GM18858 (cell line): ENCODE measurements around the gene LRRK1.

Experiments used
- ATAC-seq: cut with Tn5 transposase; IDR thresholded peaks from one replicate; pipeline ENCODE4 v1.9.1; 2021; ENCODE audit not compliant: unreplicated experiment

LRRK1 gene

GRCh38 chr15:101019366-101019896 is 100.3 kb downstream of the LRRK1 start:
- no peak for ATAC-seq

GRCh38 chr15:101020451-101020850 is 101.3 kb downstream of the LRRK1 start:
- no peak for ATAC-seq

- ATAC-seq, result no peak
Measured at GRCh38 chr15:101020945-101021344, 101.8 kb downstream of the LRRK1 start.

- ATAC-seq, result no peak
Measured at GRCh38 chr15:101022306-101022705, 103.1 kb downstream of the LRRK1 start.

GRCh38 chr15:101022876-101023275 is 103.7 kb downstream of the LRRK1 start:
- no peak for ATAC-seq

- ATAC-seq, result no peak
Measured at GRCh38 chr15:101023501-101024072, 104.4 kb downstream of the LRRK1 start.

- no peak for ATAC-seq
Measured at GRCh38 chr15:101024073-101024695, 105.0 kb downstream of the LRRK1 start.

GRCh38 chr15:101024706-101025500 is 105.7 kb downstream of the LRRK1 start:
- no peak for ATAC-seq

- no peak for ATAC-seq
Measured at GRCh38 chr15:101025501-101025885, 106.3 kb downstream of the LRRK1 start.

- ATAC-seq, result no peak
Measured at GRCh38 chr15:101025896-101026631, 106.9 kb downstream of the LRRK1 start.

- ATAC-seq, result no peak
Measured at GRCh38 chr15:101026656-101027272, 107.6 kb downstream of the LRRK1 start.

- no peak for ATAC-seq
Measured at GRCh38 chr15:101027273-101027901, 108.2 kb downstream of the LRRK1 start.

- ATAC-seq, result no peak
Measured at GRCh38 chr15:101027920-101028319, 108.8 kb downstream of the LRRK1 start.

- ATAC-seq, result no peak
Measured at GRCh38 chr15:101028321-101028720, 109.2 kb downstream of the LRRK1 start.

GRCh38 chr15:101028772-101029438 is 109.7 kb downstream of the LRRK1 start:
- no peak for ATAC-seq

GRCh38 chr15:101029971-101030661 is 111.0 kb downstream of the LRRK1 start:
- no peak for ATAC-seq

- ATAC-seq, result no peak
Measured at GRCh38 chr15:101031213-101031612, 112.1 kb downstream of the LRRK1 start.

GRCh38 chr15:101033801-101034200 is 114.6 kb downstream of the LRRK1 start:
- ATAC-seq, result no peak

GRCh38 chr15:101035611-101036010 is 116.5 kb downstream of the LRRK1 start:
- ATAC-seq, result peak; percentile 61
